SK-N-MC (cell line): ENCODE data around the gene CLTC.
A peak's percentile ranks its signal among the peaks of the same experiment; 100 is the strongest.

ENCODE experiments used
- EZH2 ChIP-seq: fragments of 200-600 bp; sonication (generic); IDR thresholded peaks from one replicate; pipeline ENCODE4 v1.6.1; 2017; ENCODE audit warnings: antibody characterized with exemption
- FOXP2 ChIP-seq: optimal IDR thresholded peaks from 2 replicates; pipeline ENCODE3; 2011; ENCODE audit warnings: mild to moderate bottlenecking, moderate library complexity; ENCODE audit not compliant: insufficient read depth; ENCODE audit errors: extremely low read length, control extremely low read depth
- POLR2AphosphoS5 ChIP-seq: IDR thresholded peaks from 2 replicates; pipeline ENCODE4 v1.6.1; 2012; ENCODE audit warnings: mild to moderate bottlenecking, low read depth, low read length, borderline replicate concordance

DNA sequence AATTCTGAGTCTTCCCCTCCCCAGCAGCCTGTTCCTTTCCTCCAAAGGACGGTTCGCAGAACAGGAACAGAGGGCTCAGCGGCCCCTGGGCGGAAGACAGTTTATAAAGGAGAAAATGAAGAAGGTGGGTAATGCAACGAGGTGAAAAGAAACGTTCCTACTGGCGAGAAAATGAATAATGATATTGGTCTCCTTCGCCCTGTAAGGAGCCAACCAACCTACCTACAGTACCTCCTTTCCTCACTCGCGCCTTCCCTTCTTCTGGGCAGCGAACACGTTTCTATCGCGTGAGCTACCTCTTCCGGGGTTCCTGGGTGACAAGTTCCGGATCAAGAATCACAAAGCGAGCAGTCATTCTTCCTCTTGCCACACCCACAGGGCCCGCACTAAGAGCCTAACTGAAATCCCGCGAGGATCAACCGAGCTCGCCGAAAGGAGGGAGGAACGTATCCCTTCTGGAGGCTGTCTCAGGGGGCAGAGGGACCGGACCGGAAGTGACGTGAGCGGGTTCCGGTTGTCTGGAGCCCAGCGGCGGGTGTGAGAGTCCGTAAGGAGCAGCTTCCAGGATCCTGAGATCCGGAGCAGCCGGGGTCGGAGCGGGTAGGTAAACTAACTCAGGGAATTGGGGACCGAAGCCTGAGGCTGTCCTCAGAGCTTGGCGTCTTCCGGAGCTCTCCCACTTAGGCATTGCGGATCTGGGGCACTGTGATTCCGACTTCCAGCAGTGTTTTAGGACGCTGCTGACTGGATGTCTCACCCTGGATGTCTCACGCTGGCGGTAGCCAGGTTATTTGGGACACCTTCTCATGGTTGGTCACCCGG is 87.7 kb downstream of the CLTC start, which contains the start of the genes PTRH2 and VMP1:
- TF ChIP-seq EZH2 (no peak), POLR2AphosphoS5 (peak; percentile 98), FOXP2 (peak; percentile 90)
